Stimulated activated CD8-positive, alpha-beta memory T cell treated with anti-CD3 and anti-CD28 coated beads, Interleukin-7, amount 100 ng/mL, for 4 hours (primary cell): ENCODE results near the gene PGC.

Source experiments
- DNase-seq, 2 donors: peaks; one replicate each; pipeline ENCODE4 v3.0.0-alpha.2; 2020; ENCODE audit warnings: low read depth in 2 of 2

The PGC gene

GRCh38 chr6:41747256-41748101 lies at the start of gene PGC:
Gene PGC (minus strand): TSS chr6:41747397. CDS start chr6:41747334, 63 bp downstream.
- no peak for DNase-seq

GRCh38 chr6:41796474-41796873 lies 49.3 kb upstream of the PGC start:
- DNase-seq, result no peak

- DNase-seq, result no peak
Observed at GRCh38 chr6:41791984-41792383, 44.8 kb upstream of the PGC start.

GRCh38 chr6:41791305-41791704 lies 44.1 kb upstream of the PGC start:
- no peak for DNase-seq

- no peak for DNase-seq
Observed at GRCh38 chr6:41790045-41790444, 42.8 kb upstream of the PGC start.

- no peak for DNase-seq
Observed at GRCh38 chr6:41789390-41789724, 42.2 kb upstream of the PGC start.

GRCh38 chr6:41787219-41787917 lies 40.2 kb upstream of the PGC start, which contains the start of gene TOMM6:
Gene TOMM6 (plus strand): TSS chr6:41787694. CDS start chr6:41787698, 4 bp downstream.
- DNase-seq, result peak; percentile 88 to 92

- peak; percentile 72 to 80 for DNase-seq
Observed at GRCh38 chr6:41786451-41787218, 39.4 kb upstream of the PGC start.

GRCh38 chr6:41785689-41786450 lies 38.7 kb upstream of the PGC start:
- no peak for DNase-seq

- DNase-seq, result no peak
Observed at GRCh38 chr6:41785254-41785653, 38.1 kb upstream of the PGC start.

- no peak for DNase-seq
Observed at GRCh38 chr6:41784581-41785171, 37.5 kb upstream of the PGC start.

- DNase-seq, result no peak
Observed at GRCh38 chr6:41783106-41783780, 36.0 kb upstream of the PGC start.

GRCh38 chr6:41781366-41781730 lies 34.2 kb upstream of the PGC start:
- DNase-seq, result no peak

GRCh38 chr6:41780551-41781365 lies 33.6 kb upstream of the PGC start, which contains the start of gene PRICKLE4:
Gene PRICKLE4 (plus strand): TSS chr6:41780782. CDS start chr6:41783474, 2,692 bp downstream.
- no peak for DNase-seq

- peak; percentile 98 for DNase-seq
Observed at GRCh38 chr6:41779788-41780550, 32.8 kb upstream of the PGC start, which contains the start of gene FRS3. Gene FRS3 (minus strand): TSS chr6:41779900. CDS start chr6:41776987, 2,913 bp downstream.

- DNase-seq, result no peak
Observed at GRCh38 chr6:41779336-41779735, 32.1 kb upstream of the PGC start.

- no peak for DNase-seq
Observed at GRCh38 chr6:41778895-41779294, 31.7 kb upstream of the PGC start.

GRCh38 chr6:41777551-41778285 lies 30.5 kb upstream of the PGC start:
- no peak for DNase-seq
